OCI-LY1 (cell line): ENCODE data around the gene PRKCE.

Experiments
- EZH2 ChIP-seq: fragments of 200-600 bp; sonication (generic), shearing (Covaris generic); IDR thresholded peaks from 2 replicates; pipeline ENCODE4 v1.8.0; 2017; ENCODE audit warnings: borderline replicate concordance, mixed run types, mild to moderate bottlenecking, antibody characterized with exemption, low read length, moderate library complexity, mixed read lengths
- TF ChIP-seq, protein P1 (sequence below): fragments of 200-600 bp; sonication (generic), shearing (Covaris generic); IDR thresholded peaks from 2 replicates; pipeline ENCODE4 v1.5.1; 2017; ENCODE audit warnings: mild to moderate bottlenecking, antibody characterized with exemption, low read length, moderate library complexity, mixed read lengths

DNA sequence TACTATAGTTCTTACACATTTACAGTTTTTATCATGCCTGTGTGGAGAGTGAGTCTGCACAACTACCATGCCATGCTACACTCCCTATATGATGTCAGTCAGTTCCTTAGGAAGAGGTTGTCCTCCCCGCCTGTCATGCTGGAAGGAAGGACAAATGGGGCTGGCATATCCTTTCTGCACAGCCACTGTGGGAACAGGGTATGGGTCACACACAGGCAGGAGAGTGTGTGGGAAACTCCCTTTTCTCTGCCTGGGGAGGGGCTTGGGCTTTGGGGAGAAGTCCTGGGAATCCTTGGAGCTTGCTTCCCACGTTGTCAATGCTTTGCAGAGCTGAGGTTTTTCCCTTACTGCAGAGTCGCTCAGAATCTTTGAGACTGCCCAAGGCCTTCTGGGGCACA lies 232.1 kb downstream of the PRKCE start:
- TF ChIP-seq, protein P1, sequence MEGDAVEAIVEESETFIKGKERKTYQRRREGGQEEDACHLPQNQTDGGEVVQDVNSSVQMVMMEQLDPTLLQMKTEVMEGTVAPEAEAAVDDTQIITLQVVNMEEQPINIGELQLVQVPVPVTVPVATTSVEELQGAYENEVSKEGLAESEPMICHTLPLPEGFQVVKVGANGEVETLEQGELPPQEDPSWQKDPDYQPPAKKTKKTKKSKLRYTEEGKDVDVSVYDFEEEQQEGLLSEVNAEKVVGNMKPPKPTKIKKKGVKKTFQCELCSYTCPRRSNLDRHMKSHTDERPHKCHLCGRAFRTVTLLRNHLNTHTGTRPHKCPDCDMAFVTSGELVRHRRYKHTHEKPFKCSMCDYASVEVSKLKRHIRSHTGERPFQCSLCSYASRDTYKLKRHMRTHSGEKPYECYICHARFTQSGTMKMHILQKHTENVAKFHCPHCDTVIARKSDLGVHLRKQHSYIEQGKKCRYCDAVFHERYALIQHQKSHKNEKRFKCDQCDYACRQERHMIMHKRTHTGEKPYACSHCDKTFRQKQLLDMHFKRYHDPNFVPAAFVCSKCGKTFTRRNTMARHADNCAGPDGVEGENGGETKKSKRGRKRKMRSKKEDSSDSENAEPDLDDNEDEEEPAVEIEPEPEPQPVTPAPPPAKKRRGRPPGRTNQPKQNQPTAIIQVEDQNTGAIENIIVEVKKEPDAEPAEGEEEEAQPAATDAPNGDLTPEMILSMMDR: no peak
- TF ChIP-seq EZH2: no peak
